Heart right ventricle (tissue), 16 donors: ENCODE results near the gene RRAS2. TPM values are rescaled to one million over a fixed set of nuclear protein-coding genes. Genes with fewer than 3 reads are reported as not detected.
"Not testable (repeated sequence)": the region's sequence is repeated elsewhere in the genome, so short reads cannot be mapped to it uniquely, and the experiment has no call there.

Experiments used
- ATAC-seq, 8 donors: fragments of 200-7000 bp; cut with Tn5 transposase; one replicate each; pipeline ENCODE4 v1.9.1; 2020; ENCODE audit warnings: mild to moderate bottlenecking in 8 of 8, moderate library complexity in 8 of 8, moderate number of reproducible peaks in 1 of 8
- DNase-seq, 2 donors: peaks; one replicate each; pipeline ENCODE4 v3.0.0-alpha.2; 2020
- H3K27ac ChIP-seq, 10 donors: fragments of 200-600 bp; sonication (generic) in 2 of 10; one replicate each; pipeline versions ENCODE4 v1.5.0 to v1.8.0; 2020 to 2022; ENCODE audit warnings: mild to moderate bottlenecking in 3 of 10
- H3K27me3 ChIP-seq, 7 donors: fragments of 200-600 bp; one replicate each; pipeline ENCODE4 v1.8.0; 2021 to 2022; ENCODE audit warnings: mild to moderate bottlenecking in 2 of 7
- H3K36me3 ChIP-seq, 9 donors: fragments of 200-600 bp; sonication (generic) in 1 of 9; one replicate each; pipeline versions ENCODE4 v1.5.0 to v1.8.0; 2020 to 2022; ENCODE audit warnings: mild to moderate bottlenecking in 2 of 9
- H3K4me1 ChIP-seq, 9 donors: fragments of 200-600 bp; sonication (generic) in 1 of 9; one replicate each; pipeline versions ENCODE4 v1.5.0 to v1.8.0; 2020 to 2022; ENCODE audit warnings: mild to moderate bottlenecking in 4 of 9
- H3K4me3 ChIP-seq, 10 donors: fragments of 200-600 bp; sonication (generic) in 2 of 10; one replicate each; pipeline versions ENCODE4 v1.5.0 to v1.8.0; 2020 to 2022; ENCODE audit warnings: mild to moderate bottlenecking in 7 of 10, moderate library complexity in 2 of 10
- H3K9me3 ChIP-seq, 11 donors: fragments of 200-600 bp in 10 of 11; sonication (generic) in 2 of 11; one replicate each; pipeline versions ENCODE4 v1.5.0 to v1.8.0; 2013 to 2022; ENCODE audit warnings: mild to moderate bottlenecking in 2 of 11, control low read depth in 1 of 11, moderate library complexity in 1 of 11
- WGBS, 2 donors: extraction: QIAGEN DNeasy Blood & Tissue Kit; methylation state at CpG; one replicate each; pipeline ENCODE4 v1.1.7; 2013; ENCODE audit warnings: inconsistent platforms in 1 of 2; 5-methylcytosine and 5-hydroxymethylcytosine counted together
- intact Hi-C, 10 donors: fragments of 100-400 bp; cut with DNase I; formaldehyde crosslinking; loops; one replicate each; pipeline versions ENCODE4 v1.11.1 to v1.14.2; 2022
- polyA plus RNA-seq, 2 donors: library from polyadenylated mRNA; stranded (reverse); fragments of 200-250 nt; gene quantifications; one replicate each; pipeline ENCODE4 v1.2.3, GENCODE V29; 2013
- total RNA-seq, 10 donors: library from RNA; stranded (reverse); fragmentation: NEBNext Ultra II Directional in 3 of 10; extraction: Animal tissue kit (Norgen Biotek cat#: 25700) in 3 of 10; gene quantifications; one replicate each; pipeline versions ENCODE4 v1.2.1 to v1.2.4, GENCODE V29; 2021 to 2023
- TF ChIP-seq, protein P1 (sequence below), 9 donors: fragments of 200-600 bp; sonication (generic) in 2 of 9; IDR thresholded peaks; one replicate each; pipeline versions ENCODE4 v1.5.0 to v1.8.0; 2021 to 2022; ENCODE audit warnings: antibody characterized with exemption in 9 of 9, mild to moderate bottlenecking in 5 of 9, moderate library complexity in 1 of 9
- donor health status: Arrhythmogenic right ventricular cardiomyopathy.
- donor health status: ischemic (EF 13 %, LVEDD 7.1; RV severe dilation, severe dysfunction).
- donor health status: healthy with polysubstance abuse.
- donor health status: DM: no; HTN: yes; CAD: no.
- donor health status: DM: no; HTN: no; CAD: no.
- donor health status: ischemic (EF 25% LVEDD 6.9; RV normal size, moderate dysfunction).
- donor health status: ischemic (EF 25% LVEDD 5.7; RV mildly dilated, moderate dysfunction).
- donor health status: healthy.
- donor health status: DM: yes; HTN: yes; CAD: no.
- donor health status: Ischemic cardiomyopathy.
- donor health status: ischemic (EF 35%, LVEDD 5.7; RV mildly dilated, moderate dysfunction).
- donor health status: nonischemic (EF 11% LVEDD 7.7; RV severe dilation, severe dysfunction).
- donor health status: DM: yes; HTN: yes; CAD: no.
- donor health status: PGD.
- donor health status: ischemic (EF 29% LVEDD 5.4; RV normal size, mild dysfunction).
- donor health status: nonischemic (EF 23%, LVEDD 6.1; RV moderate dilation, normal function).

RRAS2 gene
- total and polyA plus RNA-seq, 12 donors: 20.8 to 142 (median 37.3) TPM

DNA sequence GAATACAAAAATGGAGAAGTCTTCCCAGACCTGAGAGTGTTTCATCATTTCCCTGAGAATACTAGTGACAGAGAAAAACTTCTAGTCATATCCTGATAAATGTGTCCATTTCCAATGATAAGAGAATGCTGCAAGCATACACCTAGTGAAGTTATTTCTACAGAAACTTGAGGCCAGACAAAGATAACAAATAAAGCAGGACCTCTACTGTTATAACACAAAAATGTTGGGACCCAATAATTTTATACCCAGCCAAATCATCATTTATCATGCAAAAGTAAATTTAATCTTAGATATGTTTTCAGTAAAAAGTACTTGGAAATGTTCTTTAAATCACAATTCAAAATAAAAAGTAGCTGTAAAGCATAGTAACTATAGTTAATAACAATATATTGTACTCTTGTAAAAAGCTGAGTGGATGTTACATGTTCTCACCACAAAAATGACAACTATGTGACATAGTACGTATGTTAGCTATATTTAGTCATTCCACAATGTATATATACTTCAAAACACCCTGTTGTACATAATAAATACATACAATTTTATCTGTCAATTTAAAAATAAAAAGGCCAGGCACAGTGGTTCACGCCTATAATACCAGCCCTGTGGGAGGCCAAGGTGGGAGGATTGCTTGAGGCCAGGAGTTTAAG is 12.6 kb downstream of the RRAS2 start:
- no peak overlapping the region for H3K27ac ChIP-seq
- no peak overlapping the region for H3K4me3 ChIP-seq
- no peaks in the 10 kb centered on the region for H3K27me3 ChIP-seq
- ATAC-seq: no peak
- H3K4me1 ChIP-seq: peaks cover 0 to 10% (median 2%) of the 10 kb centered on the region in 9 donors
- no peaks in the 10 kb centered on the region for H3K36me3 ChIP-seq
- intact Hi-C loops: no loop called here
- WGBS, 2 donors: 95% methylated on average over 2 of the region's 2 CpGs
- TF ChIP-seq, protein P1, sequence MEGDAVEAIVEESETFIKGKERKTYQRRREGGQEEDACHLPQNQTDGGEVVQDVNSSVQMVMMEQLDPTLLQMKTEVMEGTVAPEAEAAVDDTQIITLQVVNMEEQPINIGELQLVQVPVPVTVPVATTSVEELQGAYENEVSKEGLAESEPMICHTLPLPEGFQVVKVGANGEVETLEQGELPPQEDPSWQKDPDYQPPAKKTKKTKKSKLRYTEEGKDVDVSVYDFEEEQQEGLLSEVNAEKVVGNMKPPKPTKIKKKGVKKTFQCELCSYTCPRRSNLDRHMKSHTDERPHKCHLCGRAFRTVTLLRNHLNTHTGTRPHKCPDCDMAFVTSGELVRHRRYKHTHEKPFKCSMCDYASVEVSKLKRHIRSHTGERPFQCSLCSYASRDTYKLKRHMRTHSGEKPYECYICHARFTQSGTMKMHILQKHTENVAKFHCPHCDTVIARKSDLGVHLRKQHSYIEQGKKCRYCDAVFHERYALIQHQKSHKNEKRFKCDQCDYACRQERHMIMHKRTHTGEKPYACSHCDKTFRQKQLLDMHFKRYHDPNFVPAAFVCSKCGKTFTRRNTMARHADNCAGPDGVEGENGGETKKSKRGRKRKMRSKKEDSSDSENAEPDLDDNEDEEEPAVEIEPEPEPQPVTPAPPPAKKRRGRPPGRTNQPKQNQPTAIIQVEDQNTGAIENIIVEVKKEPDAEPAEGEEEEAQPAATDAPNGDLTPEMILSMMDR (IDR thresholded peaks at IDR 0.05): no peak
- peaks cover 0 to 18% (median 0%) of the 10 kb centered on the region in 11 donors for H3K9me3 ChIP-seq
- DNase-seq: no peak

DNA sequence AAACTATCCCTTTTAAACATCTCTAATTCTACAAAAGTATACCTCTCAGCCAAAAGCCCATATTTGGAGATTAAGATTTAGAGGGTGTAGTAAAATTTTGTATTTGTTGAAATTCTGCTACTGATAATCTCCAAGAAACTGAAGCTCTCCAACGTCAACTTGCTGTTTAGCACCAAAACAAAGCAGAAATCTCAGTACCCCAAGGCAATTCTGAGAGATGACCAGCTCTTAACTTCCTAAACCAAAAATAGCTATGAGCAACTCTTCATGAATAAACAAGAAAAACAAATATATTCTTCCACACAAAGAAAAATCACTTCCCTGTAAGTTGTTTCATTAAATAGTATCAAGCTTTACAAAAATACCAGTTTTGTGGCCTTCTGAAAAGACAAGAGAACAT is 13.3 kb downstream of the RRAS2 start:
- WGBS, 2 donors: 57 to 62% methylated on average over 1 of the region's 1 CpG
- intact Hi-C loops: no loop called here
- ATAC-seq: no peak

DNA sequence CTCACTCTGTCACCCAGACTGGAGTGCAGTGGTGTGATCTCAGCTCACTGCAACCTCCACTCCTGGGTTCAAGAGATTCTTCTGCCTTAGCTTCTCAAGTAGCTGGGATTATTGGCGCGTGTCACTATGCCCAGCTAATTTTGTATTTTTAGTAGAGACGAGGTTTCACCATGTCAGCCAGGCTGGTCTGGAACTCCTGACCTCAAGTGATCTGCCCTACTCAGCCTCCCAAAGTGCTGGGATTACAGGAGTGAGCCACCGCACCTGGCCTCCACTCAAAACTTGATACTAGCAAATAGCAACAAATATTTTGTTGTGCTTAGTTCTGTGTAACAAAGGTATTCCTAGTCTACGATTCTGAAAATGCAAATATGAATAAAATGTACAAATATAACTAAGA is 14.0 kb downstream of the RRAS2 start:
- H3K27ac ChIP-seq: peak overlapping the region in 1 of 10 donors; percentile 20
- peaks cover 0 to 18% (median 0%) of the 10 kb centered on the region in 11 donors for H3K9me3 ChIP-seq
- 84 to 95% methylated on average over 5 of the region's 5 CpGs for WGBS, 2 donors
- H3K4me3 ChIP-seq, H3K27me3 ChIP-seq, DNase-seq, intact Hi-C loops, ATAC-seq, H3K36me3 ChIP-seq: not testable (repeated sequence)
- H3K4me1 ChIP-seq: peaks cover 0 to 11% (median 2%) of the 10 kb centered on the region in 9 donors

More for the DNA sequence above, 13.3 kb downstream of the RRAS2 start:
- DNase-seq: no peak
- H3K36me3 ChIP-seq: no peaks in the 10 kb centered on the region
- peak overlapping the region in 1 of 10 donors; percentile 20 for H3K27ac ChIP-seq
- H3K4me3 ChIP-seq: no peak overlapping the region
- peaks cover 0 to 18% (median 0%) of the 10 kb centered on the region in 11 donors for H3K9me3 ChIP-seq
- H3K27me3 ChIP-seq: no peaks in the 10 kb centered on the region
- TF ChIP-seq, protein P1 (IDR thresholded peaks at IDR 0.05): no peak
- H3K4me1 ChIP-seq: peaks cover 0 to 11% (median 2%) of the 10 kb centered on the region in 9 donors

DNA sequence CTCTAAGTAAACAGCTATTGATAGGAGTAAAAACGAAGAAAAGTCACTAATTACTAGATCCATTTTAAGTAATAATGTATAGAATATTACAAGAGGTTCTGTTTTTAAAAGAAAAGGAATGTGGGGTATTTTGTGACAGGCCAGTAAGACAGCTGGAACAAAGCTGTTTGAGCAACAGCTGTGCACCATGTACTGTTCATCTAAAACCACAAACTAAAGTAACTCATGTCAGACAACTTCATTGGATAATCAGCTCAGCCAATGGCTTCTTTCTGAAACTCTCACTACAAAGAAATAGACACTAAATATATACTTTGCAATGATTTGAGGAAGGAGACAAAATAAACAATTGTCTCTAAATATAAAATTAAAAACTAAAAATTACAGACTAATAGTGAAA is 16.1 kb downstream of the RRAS2 start:
- intact Hi-C loops: no loop called here
- WGBS, 2 donors: 87 to 92% methylated on average over 1 of the region's 1 CpG
- no peaks in the 10 kb centered on the region for H3K27me3 ChIP-seq
- H3K4me3 ChIP-seq: no peak overlapping the region
- no peaks in the 10 kb centered on the region for H3K36me3 ChIP-seq
- H3K27ac ChIP-seq: no peak overlapping the region
- ATAC-seq (no peak), DNase-seq (no peak)
- TF ChIP-seq, protein P1 (IDR thresholded peaks at IDR 0.05): no peak
- peaks cover 0 to 13% (median 0%) of the 10 kb centered on the region in 11 donors for H3K9me3 ChIP-seq
- H3K4me1 ChIP-seq: peaks cover 0 to 13% (median 3%) of the 10 kb centered on the region in 9 donors

DNA sequence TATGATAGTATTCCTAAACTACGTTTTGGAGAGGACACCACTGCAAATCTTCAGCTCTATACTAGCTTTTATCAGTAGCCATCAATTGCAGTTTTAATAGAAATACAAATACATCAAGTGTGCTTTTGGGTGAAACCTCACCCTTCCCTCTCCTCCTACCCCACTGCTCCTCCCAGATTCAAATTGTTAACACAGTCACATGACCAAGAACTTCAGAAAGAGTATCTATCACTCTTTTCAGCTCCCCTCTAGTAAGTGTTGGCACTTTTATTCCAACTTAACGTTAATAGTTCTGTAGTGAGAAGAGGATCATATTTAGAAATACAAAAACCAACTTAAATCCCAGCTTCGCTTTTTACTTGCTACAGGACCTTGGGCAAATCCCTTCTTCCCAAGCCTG is 17.0 kb downstream of the RRAS2 start:
- no peak for DNase-seq
- ATAC-seq: no peak
- Histone ChIP-seq H3K4me3 (no peak overlapping the region), H3K4me1 (peaks cover 0 to 13% (median 3%) of the 10 kb centered on the region in 9 donors), H3K9me3 (peaks cover 0 to 19% (median 0%) of the 10 kb centered on the region in 11 donors), H3K27me3 (no peaks in the 10 kb centered on the region), H3K27ac (no peak overlapping the region), H3K36me3 (no peaks in the 10 kb centered on the region)
- 76 to 80% methylated on average over 3 of the region's 3 CpGs for WGBS, 2 donors
- TF ChIP-seq, protein P1 (IDR thresholded peaks at IDR 0.05): no peak
- intact Hi-C loops: no loop called here
